Parathyroid adenoma (tissue), 2 donors: ENCODE measurements around the gene RBM33.

Source experiments
- H2AFZ ChIP-seq: fragments of 300-600 bp; sonication (generic); one replicate; pipeline ENCODE4 v1.7.0; 2017; ENCODE audit warnings: antibody characterized with exemption, mild to moderate bottlenecking
- H3K27ac ChIP-seq: fragments of 300-600 bp; sonication (generic); one replicate; pipeline ENCODE4 v1.7.0; 2017
- H3K27me3 ChIP-seq: fragments of 300-600 bp; sonication (generic); one replicate; pipeline ENCODE4 v1.7.0; 2017; ENCODE audit warnings: low read length; ENCODE audit not compliant: control insufficient read depth, insufficient read depth
- H3K36me3 ChIP-seq: fragments of 300-600 bp; sonication (generic); one replicate; pipeline ENCODE4 v1.7.0; 2017; ENCODE audit warnings: low read length; ENCODE audit not compliant: control insufficient read depth, insufficient read depth
- H3K4me1 ChIP-seq: fragments of 300-600 bp; sonication (generic); one replicate; pipeline ENCODE4 v1.7.0; 2017; ENCODE audit warnings: control low read depth
- H3K4me2 ChIP-seq: fragments of 300-600 bp; sonication (generic); one replicate; pipeline ENCODE4 v1.7.0; 2017; ENCODE audit warnings: low read length
- H3K4me3 ChIP-seq: fragments of 300-600 bp; sonication (generic); one replicate; pipeline ENCODE4 v1.7.0; 2017; ENCODE audit warnings: low read depth, low read length
- H3K79me2 ChIP-seq: fragments of 300-600 bp; sonication (generic); one replicate; pipeline ENCODE4 v1.7.0; 2017; ENCODE audit warnings: control low read depth
- H3K9ac ChIP-seq: fragments of 300-600 bp; sonication (generic); one replicate; pipeline ENCODE4 v1.7.0; 2017; ENCODE audit warnings: mild to moderate bottlenecking
- H3K9me3 ChIP-seq: fragments of 300-600 bp; sonication (generic); one replicate; pipeline ENCODE4 v1.7.0; 2017; ENCODE audit warnings: low read length; ENCODE audit not compliant: control insufficient read depth
- TF ChIP-seq, protein P1 (sequence below): fragments of 300-600 bp; sonication (generic); IDR thresholded peaks from one replicate; pipeline ENCODE4 v1.7.0; 2017; ENCODE audit warnings: antibody characterized with exemption, mild to moderate bottlenecking
- donor health status: primary hyperparathyroidism.

The RBM33 gene

GRCh38 chr7:155799514-155799913, 155.1 kb downstream of the RBM33 start:
- Histone ChIP-seq H3K9me3 (no peaks in the 10 kb centered on the region), H3K4me2 (no peak overlapping the region), H3K27ac (no peak overlapping the region), H3K4me1 (peaks cover 2% of the 10 kb centered on the region), H3K79me2 (no peaks in the 10 kb centered on the region), H3K27me3 (peaks cover 7% of the 10 kb centered on the region), H3K4me3 (no peak overlapping the region), H2AFZ (no peak overlapping the region), H3K9ac (no peak overlapping the region), H3K36me3 (no peaks in the 10 kb centered on the region)
- TF ChIP-seq, protein P1, sequence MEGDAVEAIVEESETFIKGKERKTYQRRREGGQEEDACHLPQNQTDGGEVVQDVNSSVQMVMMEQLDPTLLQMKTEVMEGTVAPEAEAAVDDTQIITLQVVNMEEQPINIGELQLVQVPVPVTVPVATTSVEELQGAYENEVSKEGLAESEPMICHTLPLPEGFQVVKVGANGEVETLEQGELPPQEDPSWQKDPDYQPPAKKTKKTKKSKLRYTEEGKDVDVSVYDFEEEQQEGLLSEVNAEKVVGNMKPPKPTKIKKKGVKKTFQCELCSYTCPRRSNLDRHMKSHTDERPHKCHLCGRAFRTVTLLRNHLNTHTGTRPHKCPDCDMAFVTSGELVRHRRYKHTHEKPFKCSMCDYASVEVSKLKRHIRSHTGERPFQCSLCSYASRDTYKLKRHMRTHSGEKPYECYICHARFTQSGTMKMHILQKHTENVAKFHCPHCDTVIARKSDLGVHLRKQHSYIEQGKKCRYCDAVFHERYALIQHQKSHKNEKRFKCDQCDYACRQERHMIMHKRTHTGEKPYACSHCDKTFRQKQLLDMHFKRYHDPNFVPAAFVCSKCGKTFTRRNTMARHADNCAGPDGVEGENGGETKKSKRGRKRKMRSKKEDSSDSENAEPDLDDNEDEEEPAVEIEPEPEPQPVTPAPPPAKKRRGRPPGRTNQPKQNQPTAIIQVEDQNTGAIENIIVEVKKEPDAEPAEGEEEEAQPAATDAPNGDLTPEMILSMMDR: no peak

DNA sequence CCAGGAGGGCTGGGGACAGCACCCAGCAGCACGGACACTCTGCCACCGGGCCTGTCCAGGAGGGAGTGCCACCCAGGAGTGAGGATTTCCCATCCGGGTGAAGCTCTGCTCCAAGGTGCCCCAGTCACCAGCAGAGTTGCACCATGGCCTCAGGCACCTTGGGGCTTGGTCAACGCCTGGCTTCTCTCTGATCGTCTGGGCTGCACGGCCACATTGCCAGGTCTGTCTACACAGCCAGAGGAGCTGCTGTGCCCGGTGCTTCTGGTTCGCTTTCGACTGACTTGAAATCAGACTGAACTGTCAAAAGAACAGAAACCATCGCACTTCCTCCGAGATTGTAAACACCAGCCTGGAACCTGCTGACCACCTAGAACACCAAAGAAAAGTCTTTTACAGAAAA, 155.8 kb downstream of the RBM33 start:
- Histone ChIP-seq H3K27me3 (peaks cover 7% of the 10 kb centered on the region), H3K79me2 (no peaks in the 10 kb centered on the region), H3K4me2 (no peak overlapping the region), H3K9me3 (no peaks in the 10 kb centered on the region), H3K27ac (no peak overlapping the region), H3K4me3 (no peak overlapping the region), H3K36me3 (no peaks in the 10 kb centered on the region), H3K4me1 (peaks cover 5% of the 10 kb centered on the region), H3K9ac (no peak overlapping the region), H2AFZ (no peak overlapping the region)
- TF ChIP-seq, protein P1: no peak

DNA sequence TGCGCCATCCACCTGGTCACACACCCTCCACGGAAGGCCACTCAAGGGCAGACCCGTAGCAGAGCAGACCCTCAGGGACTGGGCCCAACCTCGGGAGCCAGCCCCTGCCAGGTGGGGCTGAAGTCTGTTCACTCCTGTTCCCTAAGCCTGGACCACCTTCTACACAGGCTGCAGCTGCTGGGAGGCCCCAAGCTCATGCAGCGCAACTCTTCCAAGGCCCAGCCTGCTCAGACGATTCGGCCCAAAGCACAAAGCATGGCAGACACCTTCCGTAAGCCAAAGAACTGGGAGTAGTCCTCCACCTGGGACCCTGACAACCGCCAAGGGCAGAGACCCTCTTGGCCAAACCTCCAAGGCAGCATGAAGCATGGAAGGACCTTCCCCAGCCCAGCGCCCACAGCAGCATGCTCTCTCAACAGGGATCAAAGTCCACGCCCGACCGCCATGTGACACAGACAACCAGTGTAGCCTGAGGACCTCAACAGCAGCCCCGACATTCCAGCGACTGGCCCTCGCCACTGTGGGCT, 156.3 kb downstream of the RBM33 start:
- Histone ChIP-seq H3K4me2 (no peak overlapping the region), H3K79me2 (no peaks in the 10 kb centered on the region), H3K36me3 (no peaks in the 10 kb centered on the region), H2AFZ (no peak overlapping the region), H3K4me3 (no peak overlapping the region), H3K9ac (no peak overlapping the region), H3K27me3 (peaks cover 3% of the 10 kb centered on the region), H3K27ac (no peak overlapping the region), H3K4me1 (peaks cover 5% of the 10 kb centered on the region), H3K9me3 (no peaks in the 10 kb centered on the region)
- TF ChIP-seq, protein P1: no peak

- no peaks in the 10 kb centered on the region for H3K79me2 ChIP-seq
- H3K27ac ChIP-seq: no peak overlapping the region
- no peaks in the 10 kb centered on the region for H3K9me3 ChIP-seq
- H3K4me3 ChIP-seq: no peak overlapping the region
- H3K9ac ChIP-seq: no peak overlapping the region
- peaks cover 5% of the 10 kb centered on the region for H3K4me1 ChIP-seq
- no peak overlapping the region for H2AFZ ChIP-seq
- no peaks in the 10 kb centered on the region for H3K27me3 ChIP-seq
- TF ChIP-seq, protein P1: no peak
- no peak overlapping the region for H3K4me2 ChIP-seq
- no peaks in the 10 kb centered on the region for H3K36me3 ChIP-seq
Observed at GRCh38 chr7:155802291-155802690, 157.8 kb downstream of the RBM33 start.

DNA sequence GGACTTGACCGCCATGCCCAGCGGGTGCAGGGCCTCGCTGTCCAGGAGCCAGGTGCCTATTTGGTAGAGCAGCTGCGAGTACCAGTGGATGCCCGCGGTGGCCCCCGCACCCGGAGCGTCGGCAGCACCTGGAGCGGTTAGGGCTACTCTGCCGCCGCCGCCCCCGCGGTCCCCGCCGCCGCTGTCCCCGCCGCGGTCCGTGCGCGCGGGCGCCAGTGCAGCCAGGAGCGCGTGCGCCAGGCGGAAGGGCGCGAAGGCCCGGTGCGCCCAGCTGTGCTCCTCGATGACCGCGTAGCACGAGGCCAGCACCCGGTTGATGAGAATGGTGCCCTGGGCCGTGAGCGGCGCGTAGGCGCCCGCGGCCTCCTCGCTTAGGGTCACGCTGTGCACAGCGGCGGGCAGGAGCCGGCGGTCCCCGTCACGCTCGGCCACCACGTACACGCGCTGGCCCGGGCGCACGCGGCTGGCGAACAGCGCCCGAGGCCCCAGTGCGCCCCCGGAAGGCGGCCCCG, 158.5 kb downstream of the RBM33 start:
- H3K27me3 ChIP-seq: peaks cover 4% of the 10 kb centered on the region
- TF ChIP-seq, protein P1: no peak
- H3K27ac ChIP-seq: no peak overlapping the region

More for the DNA sequence above, 158.5 kb downstream of the RBM33 start:
- no peak overlapping the region for H3K4me3 ChIP-seq
- no peak overlapping the region for H2AFZ ChIP-seq
- no peak overlapping the region for H3K9ac ChIP-seq
- H3K36me3 ChIP-seq: no peaks in the 10 kb centered on the region
- peaks cover 5% of the 10 kb centered on the region for H3K4me1 ChIP-seq
- H3K79me2 ChIP-seq: no peaks in the 10 kb centered on the region
- no peaks in the 10 kb centered on the region for H3K9me3 ChIP-seq
- H3K4me2 ChIP-seq: no peak overlapping the region
